ENCODE results near the gene TMEM47. TPM values are rescaled to one million over a fixed set of nuclear protein-coding genes. Genes with fewer than 3 reads are reported as not detected.

TMEM47 gene
- total and polyA plus RNA-seq, 9 of the 15 experiments (the other 6 are each of a cell fraction or from before 2014, with no cell fraction given): 0.03 to 0.04 (median 0.03) TPM; not detected in 6

- in situ Hi-C loops (cut with MboI): no loop called here
- Histone ChIP-seq H3K4me2 (ENCODE audit: insufficient read depth, low read length) (no peak overlapping the region), H3K9ac (ENCODE audit: insufficient read depth in 1 of 2, low read depth in 2 of 2, low read length in 2 of 2) (no peak overlapping the region), H2AFZ (ENCODE audit: low read depth, low read length) (no peak overlapping the region), H3K9me1 (ENCODE audit: control insufficient read depth, insufficient read depth, low read length) (no peaks in the 10 kb centered on the region), H4K20me1 (replicated peaks; ENCODE audit: control insufficient read depth, insufficient read depth, low read length) (no peaks in the 10 kb centered on the region), H3K4me1 (replicated peaks in 1 of 2; ENCODE audit: control insufficient read depth in 2 of 2, insufficient read depth in 2 of 2, low read length in 2 of 2) (no peaks in the 10 kb centered on the region), H3K36me3 (ENCODE audit: control insufficient read depth, insufficient read depth, low read length) (no peaks in the 10 kb centered on the region), H3K27me3 (ENCODE audit: control insufficient read depth in 2 of 2, insufficient read depth in 2 of 2, low read length in 2 of 2) (no peaks in the 10 kb centered on the region), H3K79me2 (ENCODE audit: control insufficient read depth, insufficient read depth, low read length) (no peaks in the 10 kb centered on the region), H3K9me3 (replicated peaks; ENCODE audit: control insufficient read depth, insufficient read depth, low read depth, low read length) (no peaks in the 10 kb centered on the region), H3K4me3 (no peak overlapping the region), H3K27ac (ENCODE audit: extremely low read depth, low read depth, low read length) (no peak overlapping the region)
- no peak for TF ChIP-seq ZNF239 (CRISPR knock-in tag; IDR thresholded peaks at IDR 0.05)
- no peak for TF ChIP-seq MTF1 (CRISPR knock-in tag; IDR thresholded peaks at IDR 0.05; ENCODE audit: borderline replicate concordance)
- no peak for TF ChIP-seq CC2D1A (IDR thresholded peaks at IDR 0.05)
- no peak for DNase-seq (ENCODE audit: extremely low read depth in 1 of 4, low spot score in 3 of 4)
- BruUV-seq (replicated peaks): no TSS peak
- ChIA-PET POLR2A (no interaction called here), CTCF (ENCODE audit: low intra/inter-chr PET ratio) (no interaction called here)
- WGBS (ENCODE audit: insufficient coverage, low coverage, missing lambda C conversion rate): 0% methylated on average over 4 of the region's 4 CpGs
- intact Hi-C loops (cut with micrococcal nuclease): no loop called here
- no peak for FAIRE-seq
- ATAC-seq: no peak
Observed at GRCh38 chrX:34586346-34586911, 70.7 kb downstream of the TMEM47 start.

GRCh38 chrX:34585561-34585960 lies 71.5 kb downstream of the TMEM47 start:
- H3K4me1 ChIP-seq (replicated peaks in 1 of 2; ENCODE audit: control insufficient read depth in 2 of 2, insufficient read depth in 2 of 2, low read length in 2 of 2): no peaks in the 10 kb centered on the region
- no peak overlapping the region for H3K27ac ChIP-seq (ENCODE audit: extremely low read depth, low read depth, low read length)
- H3K9me1 ChIP-seq (ENCODE audit: control insufficient read depth, insufficient read depth, low read length): no peaks in the 10 kb centered on the region
- CTCF ChIA-PET (ENCODE audit: low intra/inter-chr PET ratio): no interaction called here
- TF ChIP-seq TAL1 (IDR thresholded peaks at IDR 0.05) (no peak), EP400 (IDR thresholded peaks at IDR 0.05) (no peak), MED1 (CRISPR knock-in tag; IDR thresholded peaks at IDR 0.05; ENCODE audit: borderline replicate concordance) (no peak), ELK1 (CRISPR knock-in tag; IDR thresholded peaks at IDR 0.05) (no peak), RBM39 (optimal IDR thresholded peaks at IDR 0.05; ENCODE audit: low read depth, low read length) (no peak)
- H3K9me3 ChIP-seq (replicated peaks; ENCODE audit: control insufficient read depth, insufficient read depth, low read depth, low read length): no peaks in the 10 kb centered on the region
- no peak overlapping the region for H2AFZ ChIP-seq (ENCODE audit: low read depth, low read length)
- intact Hi-C loops (cut with micrococcal nuclease) (no loop called here), in situ Hi-C loops (cut with MboI) (no loop called here)
- no peaks in the 10 kb centered on the region for H4K20me1 ChIP-seq (replicated peaks; ENCODE audit: control insufficient read depth, insufficient read depth, low read length)
- no peaks in the 10 kb centered on the region for H3K36me3 ChIP-seq (ENCODE audit: control insufficient read depth, insufficient read depth, low read length)
- POLR2A ChIA-PET: no interaction called here
- ATAC-seq (no peak), FAIRE-seq (no peak), DNase-seq (ENCODE audit: extremely low read depth in 1 of 4, low spot score in 3 of 4) (no peak)
- H3K9ac ChIP-seq (ENCODE audit: insufficient read depth in 1 of 2, low read depth in 2 of 2, low read length in 2 of 2): no peak overlapping the region
- no peak overlapping the region for H3K4me2 ChIP-seq (ENCODE audit: insufficient read depth, low read length)
- no peaks in the 10 kb centered on the region for H3K27me3 ChIP-seq (ENCODE audit: control insufficient read depth in 2 of 2, insufficient read depth in 2 of 2, low read length in 2 of 2)
- WGBS (ENCODE audit: insufficient coverage, low coverage, missing lambda C conversion rate): 0% methylated on average over 5 of the region's 5 CpGs
- no peaks in the 10 kb centered on the region for H3K79me2 ChIP-seq (ENCODE audit: control insufficient read depth, insufficient read depth, low read length)
- no TSS peak for BruUV-seq (replicated peaks)
- H3K4me3 ChIP-seq: no peak overlapping the region

Data from K562 (cell line).